GM13976 (cell line): Measurements from ENCODE around the gene STK17A.

Experiments
- DNase-seq: peaks from one replicate; pipeline ENCODE4 v3.0.0; 2012; ENCODE audit warnings: low spot score
- in situ Hi-C: fragments of 300-500 bp; cut with MboI; formaldehyde crosslinking; loops from one replicate; pipeline ENCODE4 v1.12.0; 2022; ENCODE audit warnings: low sequenced_read_pairs, mixed read lengths, inconsistent platforms; ENCODE audit not compliant: unreplicated experiment
- TF ChIP-seq, protein P1 (sequence below): IDR thresholded peaks from 2 replicates; pipeline ENCODE4 v1.5.1; 2012; ENCODE audit warnings: borderline replicate concordance, mild to moderate bottlenecking; ENCODE audit not compliant: insufficient read depth; ENCODE audit errors: extremely low read depth, missing control alignments, control extremely low read depth

STK17A gene

DNA sequence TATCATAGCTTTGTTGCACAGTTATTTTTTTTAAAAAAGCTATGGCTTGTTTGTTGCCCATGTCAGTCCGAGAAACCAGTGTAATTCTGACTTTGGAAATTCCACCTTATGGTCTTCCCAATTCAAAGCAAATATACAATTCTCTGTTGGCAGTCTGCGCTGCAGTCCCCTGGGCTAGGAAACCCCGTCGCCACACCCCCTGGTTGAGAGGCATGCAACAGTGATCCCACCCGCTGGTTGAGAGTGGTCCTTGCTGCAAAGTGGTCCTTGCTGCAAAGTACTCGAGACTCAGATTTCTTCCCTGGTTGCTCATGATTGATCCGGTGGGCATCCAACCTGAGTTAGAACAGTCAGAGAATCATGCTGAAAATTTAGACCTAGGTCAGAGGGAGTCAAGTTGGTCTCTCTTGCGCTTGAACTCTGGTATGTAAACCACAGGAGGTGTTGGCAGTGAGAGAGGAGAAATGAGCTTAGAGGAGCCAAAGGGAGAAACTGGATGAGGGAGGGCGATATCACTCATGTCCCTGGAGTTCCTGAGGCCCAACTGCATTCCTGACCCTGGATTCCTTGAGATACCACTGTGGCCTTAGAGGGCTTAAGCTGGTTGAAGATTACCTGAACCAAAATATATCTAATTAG lies 45.0 kb upstream of the STK17A start:
- in situ Hi-C loops: no loop called here
- TF ChIP-seq, protein P1, sequence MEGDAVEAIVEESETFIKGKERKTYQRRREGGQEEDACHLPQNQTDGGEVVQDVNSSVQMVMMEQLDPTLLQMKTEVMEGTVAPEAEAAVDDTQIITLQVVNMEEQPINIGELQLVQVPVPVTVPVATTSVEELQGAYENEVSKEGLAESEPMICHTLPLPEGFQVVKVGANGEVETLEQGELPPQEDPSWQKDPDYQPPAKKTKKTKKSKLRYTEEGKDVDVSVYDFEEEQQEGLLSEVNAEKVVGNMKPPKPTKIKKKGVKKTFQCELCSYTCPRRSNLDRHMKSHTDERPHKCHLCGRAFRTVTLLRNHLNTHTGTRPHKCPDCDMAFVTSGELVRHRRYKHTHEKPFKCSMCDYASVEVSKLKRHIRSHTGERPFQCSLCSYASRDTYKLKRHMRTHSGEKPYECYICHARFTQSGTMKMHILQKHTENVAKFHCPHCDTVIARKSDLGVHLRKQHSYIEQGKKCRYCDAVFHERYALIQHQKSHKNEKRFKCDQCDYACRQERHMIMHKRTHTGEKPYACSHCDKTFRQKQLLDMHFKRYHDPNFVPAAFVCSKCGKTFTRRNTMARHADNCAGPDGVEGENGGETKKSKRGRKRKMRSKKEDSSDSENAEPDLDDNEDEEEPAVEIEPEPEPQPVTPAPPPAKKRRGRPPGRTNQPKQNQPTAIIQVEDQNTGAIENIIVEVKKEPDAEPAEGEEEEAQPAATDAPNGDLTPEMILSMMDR: no peak
- no peak for DNase-seq

DNA sequence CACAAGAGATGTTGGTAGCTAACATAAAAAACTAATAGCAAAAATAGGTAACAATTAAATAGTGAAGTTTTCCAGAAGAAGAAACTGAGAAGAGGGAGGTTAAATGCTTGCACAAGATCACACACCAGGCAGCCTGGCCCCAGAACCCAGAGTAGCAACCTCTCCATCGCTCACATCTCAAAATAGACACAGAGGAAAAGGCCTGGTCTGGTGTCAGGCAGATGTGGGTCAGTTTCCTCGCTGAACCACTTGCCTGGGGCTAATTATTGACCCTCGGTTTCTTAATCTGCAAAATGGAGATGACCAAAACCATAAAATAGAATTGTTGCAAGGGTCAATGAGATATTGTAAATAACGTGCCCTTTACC lies 44.5 kb upstream of the STK17A start:
- TF ChIP-seq, protein P1: no peak
- in situ Hi-C loops: no loop called here
- DNase-seq: no peak

DNA sequence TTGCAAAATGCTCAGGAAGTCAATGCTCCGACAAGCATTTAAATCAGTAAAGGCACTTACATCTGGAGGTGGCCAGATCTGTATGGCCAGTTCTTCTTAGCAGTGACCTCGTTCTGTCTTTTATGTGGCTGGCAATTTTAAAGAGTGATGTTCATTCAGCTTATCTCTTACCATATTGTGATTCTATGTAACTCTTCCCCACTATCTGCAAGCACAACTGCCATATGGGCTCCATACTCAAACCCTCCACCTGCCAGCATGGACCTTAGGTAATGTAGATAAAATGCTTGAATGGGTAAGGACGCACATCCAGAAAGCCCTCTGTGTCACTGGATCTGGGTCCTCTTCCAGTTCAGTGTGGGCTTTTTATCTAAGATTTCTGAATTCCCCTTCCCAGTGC lies 42.4 kb upstream of the STK17A start:
- no peak for DNase-seq
- in situ Hi-C loops: no loop called here
- TF ChIP-seq, protein P1: no peak

DNA sequence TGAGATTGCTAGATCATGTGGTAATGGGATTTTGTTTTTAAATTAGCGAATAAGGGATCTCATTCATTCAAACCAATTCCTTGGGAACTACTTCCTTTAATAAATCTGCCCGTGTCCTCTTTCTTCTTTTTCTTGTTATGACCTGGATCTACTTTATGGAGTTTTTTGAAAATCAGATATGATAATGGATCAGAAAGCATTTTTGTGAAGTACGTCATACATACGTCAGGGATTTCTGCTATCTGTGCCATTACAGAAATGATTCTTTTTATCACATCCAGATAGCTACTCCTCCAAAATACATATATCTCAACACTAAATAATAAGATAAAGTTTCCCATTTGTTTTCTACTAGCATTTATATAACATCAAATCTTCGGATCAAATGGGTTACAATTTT lies 40.2 kb upstream of the STK17A start:
- DNase-seq: no peak
- in situ Hi-C loops: no loop called here
- TF ChIP-seq, protein P1: no peak

DNA sequence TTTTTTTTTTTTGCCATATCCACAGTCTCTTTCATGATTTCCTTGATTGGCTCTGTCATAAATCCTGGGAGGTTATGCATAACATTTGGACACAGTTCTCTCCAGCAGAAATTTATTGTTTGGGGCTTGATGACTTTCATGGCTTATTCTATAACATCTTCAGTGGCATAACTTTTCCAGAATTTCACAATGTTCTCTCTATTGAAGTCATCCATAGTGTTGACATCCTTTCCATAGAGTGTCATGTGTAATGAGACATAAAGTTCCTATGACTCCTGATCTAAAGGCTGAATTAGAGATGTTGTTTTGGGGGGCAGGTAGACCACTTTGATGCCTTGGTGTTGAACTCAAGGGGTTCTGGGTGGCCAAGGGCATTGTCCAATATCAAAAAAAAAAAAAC lies 36.7 kb upstream of the STK17A start:
- in situ Hi-C loops: no loop called here
- TF ChIP-seq, protein P1: no peak
- DNase-seq: no peak

DNA sequence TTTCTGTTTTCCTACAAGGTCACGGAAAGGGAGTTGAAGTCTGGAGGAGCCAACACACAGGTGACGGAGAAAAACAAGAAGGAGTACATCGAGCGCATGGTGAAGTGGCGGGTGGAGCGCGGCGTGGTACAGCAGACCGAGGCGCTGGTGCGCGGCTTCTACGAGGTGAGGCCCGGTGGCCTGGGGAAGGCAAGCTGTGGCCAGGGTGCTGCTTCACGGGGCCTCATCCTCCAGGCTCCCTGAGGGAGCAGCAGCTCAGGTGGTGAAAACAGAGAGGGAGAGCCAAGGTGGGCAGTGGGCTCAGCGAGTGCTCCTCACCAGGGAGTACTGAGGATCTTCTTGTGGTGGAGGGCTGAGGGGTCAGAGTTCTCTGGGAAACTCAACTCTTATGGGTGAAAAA lies 32.5 kb upstream of the STK17A start:
- no peak for DNase-seq
- in situ Hi-C loops: no loop called here
- TF ChIP-seq, protein P1: no peak

DNA sequence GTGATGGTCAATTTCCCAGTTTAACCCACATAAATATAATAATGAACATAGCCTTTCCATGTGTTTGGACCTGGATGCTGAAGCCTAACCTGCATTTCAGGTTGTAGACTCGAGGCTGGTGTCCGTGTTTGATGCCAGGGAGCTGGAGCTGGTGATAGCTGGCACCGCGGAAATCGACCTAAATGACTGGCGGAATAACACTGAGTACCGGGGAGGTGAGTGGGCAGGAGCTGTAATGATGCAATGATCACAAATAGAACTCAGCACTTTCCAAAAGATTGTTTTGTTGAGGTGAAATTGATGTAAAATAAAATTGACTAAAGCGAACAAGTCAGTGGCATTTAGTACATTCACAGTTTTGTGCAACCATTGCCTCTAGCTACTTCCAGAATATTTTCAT lies 30.8 kb upstream of the STK17A start:
- no peak for DNase-seq
- in situ Hi-C loops: no loop called here
- TF ChIP-seq, protein P1: no peak
